Loucy (cell line): Measurements from ENCODE around the gene RBFOX2.

ENCODE experiments used
- H2AFZ ChIP-seq: fragments of 200-600 bp; sonication (generic); 2 replicates; pipeline ENCODE4 v1.6.0; 2016; ENCODE audit warnings: antibody characterized with exemption, mild to moderate bottlenecking, low read length, moderate library complexity
- H3F3A ChIP-seq: fragments of 200-600 bp; 2 replicates; pipeline ENCODE4 v1.6.0; 2016; ENCODE audit warnings: antibody characterized with exemption, low read depth, mild to moderate bottlenecking
- H3K27me3 ChIP-seq: fragments of 200-600 bp; sonication (generic); 2 replicates; pipeline ENCODE4 v1.6.1; 2014; ENCODE audit warnings: low read length, mild to moderate bottlenecking; ENCODE audit not compliant: insufficient read depth, poor library complexity, severe bottlenecking
- H3K36me3 ChIP-seq: fragments of 200-600 bp; sonication (generic); 2 replicates; pipeline ENCODE4 v1.6.1; 2016; ENCODE audit warnings: low read length; ENCODE audit not compliant: insufficient read depth
- H3K4me1 ChIP-seq: fragments of 200-600 bp; sonication (generic); 2 replicates; pipeline ENCODE4 v1.5.1; 2014; ENCODE audit warnings: low read length, mild to moderate bottlenecking; ENCODE audit not compliant: insufficient read depth, poor library complexity, severe bottlenecking
- H3K4me2 ChIP-seq: fragments of 200-600 bp; sonication (generic); 2 replicates; pipeline ENCODE4 v1.6.0; 2014; ENCODE audit warnings: antibody characterized with exemption, low read length, low read depth, mild to moderate bottlenecking; ENCODE audit not compliant: poor library complexity, severe bottlenecking
- H3K4me3 ChIP-seq: fragments of 200-600 bp; sonication (generic); 2 replicates; pipeline ENCODE4 v1.5.1; 2014; ENCODE audit warnings: low read length, mild to moderate bottlenecking, mixed read lengths; ENCODE audit not compliant: poor library complexity, severe bottlenecking
- H3K79me2 ChIP-seq: fragments of 200-600 bp; sonication (generic); 2 replicates; pipeline ENCODE4 v1.6.1; 2014; ENCODE audit warnings: low read length; ENCODE audit not compliant: insufficient read depth
- H3K9ac ChIP-seq: fragments of 200-600 bp; sonication (generic); 2 replicates; pipeline ENCODE4 v1.6.0; 2014; ENCODE audit warnings: mild to moderate bottlenecking, low read depth, low read length, moderate library complexity; ENCODE audit not compliant: poor library complexity, severe bottlenecking
- H3K9me2 ChIP-seq: fragments of 200-600 bp; sonication (generic); replicated peaks from 2 replicates; pipeline ENCODE4 v1.6.1; 2016; ENCODE audit warnings: low read depth, low read length, mixed read lengths
- H3K9me3 ChIP-seq: fragments of 200-600 bp; sonication (generic); 2 replicates; pipeline ENCODE4 v1.6.1; 2014; ENCODE audit warnings: mild to moderate bottlenecking, antibody characterized with exemption, low read length, low read depth; ENCODE audit not compliant: insufficient read depth
- H4K20me1 ChIP-seq: fragments of 200-600 bp; sonication (generic); 2 replicates; pipeline ENCODE4 v1.6.0; 2014; ENCODE audit warnings: antibody characterized with exemption, low read length, mild to moderate bottlenecking; ENCODE audit not compliant: insufficient read depth, poor library complexity, severe bottlenecking
- EZH2phosphoT487 ChIP-seq: fragments of 200-600 bp; IDR thresholded peaks from 2 replicates; pipeline ENCODE4 v1.6.1; 2018; ENCODE audit warnings: antibody characterized with exemption, mild to moderate bottlenecking, moderate library complexity, borderline replicate concordance
- TF ChIP-seq, protein P1 (sequence below): fragments of 200-600 bp; sonication (generic); conservative IDR thresholded peaks from 2 replicates; pipeline ENCODE4 v1.5.1; 2014; ENCODE audit warnings: mild to moderate bottlenecking, antibody characterized with exemption, low read length

Gene RBFOX2

GRCh38 chr22:35923026-35923425 is 105.6 kb downstream of the RBFOX2 start:
- H3K36me3 ChIP-seq = no peaks in the 10 kb centered on the region
- no peak overlapping the region for H2AFZ ChIP-seq
- no peaks in the 10 kb centered on the region for H3F3A ChIP-seq
- no peaks in the 10 kb centered on the region for H4K20me1 ChIP-seq
- no peaks in the 10 kb centered on the region for H3K9me2 ChIP-seq
- H3K4me3 ChIP-seq = no peak overlapping the region
- H3K27me3 ChIP-seq = no peaks in the 10 kb centered on the region
- no peak overlapping the region for H3K9ac ChIP-seq
- H3K4me2 ChIP-seq = no peak overlapping the region
- no peaks in the 10 kb centered on the region for H3K9me3 ChIP-seq
- H3K4me1 ChIP-seq = peaks cover 8% of the 10 kb centered on the region
- TF ChIP-seq, protein P1, sequence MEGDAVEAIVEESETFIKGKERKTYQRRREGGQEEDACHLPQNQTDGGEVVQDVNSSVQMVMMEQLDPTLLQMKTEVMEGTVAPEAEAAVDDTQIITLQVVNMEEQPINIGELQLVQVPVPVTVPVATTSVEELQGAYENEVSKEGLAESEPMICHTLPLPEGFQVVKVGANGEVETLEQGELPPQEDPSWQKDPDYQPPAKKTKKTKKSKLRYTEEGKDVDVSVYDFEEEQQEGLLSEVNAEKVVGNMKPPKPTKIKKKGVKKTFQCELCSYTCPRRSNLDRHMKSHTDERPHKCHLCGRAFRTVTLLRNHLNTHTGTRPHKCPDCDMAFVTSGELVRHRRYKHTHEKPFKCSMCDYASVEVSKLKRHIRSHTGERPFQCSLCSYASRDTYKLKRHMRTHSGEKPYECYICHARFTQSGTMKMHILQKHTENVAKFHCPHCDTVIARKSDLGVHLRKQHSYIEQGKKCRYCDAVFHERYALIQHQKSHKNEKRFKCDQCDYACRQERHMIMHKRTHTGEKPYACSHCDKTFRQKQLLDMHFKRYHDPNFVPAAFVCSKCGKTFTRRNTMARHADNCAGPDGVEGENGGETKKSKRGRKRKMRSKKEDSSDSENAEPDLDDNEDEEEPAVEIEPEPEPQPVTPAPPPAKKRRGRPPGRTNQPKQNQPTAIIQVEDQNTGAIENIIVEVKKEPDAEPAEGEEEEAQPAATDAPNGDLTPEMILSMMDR = no peak
- TF ChIP-seq EZH2phosphoT487 = no peak
- no peaks in the 10 kb centered on the region for H3K79me2 ChIP-seq

- no peak overlapping the region for H3K4me2 ChIP-seq
- H2AFZ ChIP-seq = no peak overlapping the region
- H3K79me2 ChIP-seq = no peaks in the 10 kb centered on the region
- no peak for TF ChIP-seq EZH2phosphoT487
- TF ChIP-seq, protein P1 = peak; percentile 84
- H4K20me1 ChIP-seq = no peaks in the 10 kb centered on the region
- no peaks in the 10 kb centered on the region for H3K27me3 ChIP-seq
- no peaks in the 10 kb centered on the region for H3K9me3 ChIP-seq
- H3K36me3 ChIP-seq = no peaks in the 10 kb centered on the region
- H3K4me3 ChIP-seq = no peak overlapping the region
- no peak overlapping the region for H3K9ac ChIP-seq
- peaks cover 17% of the 10 kb centered on the region for H3K4me1 ChIP-seq
- no peaks in the 10 kb centered on the region for H3F3A ChIP-seq
- no peaks in the 10 kb centered on the region for H3K9me2 ChIP-seq
These were observed 106.8 kb downstream of the RBFOX2 start for GRCh38 chr22:35921777-35922176.

- no peaks in the 10 kb centered on the region for H3K27me3 ChIP-seq
- H3K4me2 ChIP-seq = no peak overlapping the region
- TF ChIP-seq, protein P1 = no peak
- TF ChIP-seq EZH2phosphoT487 = no peak
- H4K20me1 ChIP-seq = no peaks in the 10 kb centered on the region
- no peak overlapping the region for H3K4me3 ChIP-seq
- no peaks in the 10 kb centered on the region for H3K9me2 ChIP-seq
- H2AFZ ChIP-seq = no peak overlapping the region
- no peaks in the 10 kb centered on the region for H3K9me3 ChIP-seq
- no peaks in the 10 kb centered on the region for H3F3A ChIP-seq
- H3K36me3 ChIP-seq = no peaks in the 10 kb centered on the region
- no peaks in the 10 kb centered on the region for H3K79me2 ChIP-seq
- no peak overlapping the region for H3K9ac ChIP-seq
- H3K4me1 ChIP-seq = peaks cover 19% of the 10 kb centered on the region
These were observed 107.6 kb downstream of the RBFOX2 start for GRCh38 chr22:35921044-35921443.
